Sigmoid colon (tissue), 4 donors: Measurements from ENCODE around the gene NOTUM.

Experiments used
- CTCF ChIP-seq, 4 experiments: fragments of 450-650 bp in 3 of 4; fragments of 200-600 bp in 1 of 4; IDR thresholded peaks; one replicate each; pipeline ENCODE4 v1.5.1; 2016 to 2019; ENCODE audit warnings: antibody characterized with exemption in 4 of 4, mild to moderate bottlenecking in 3 of 4, moderate library complexity in 2 of 4
- EP300 ChIP-seq, 4 donors: sonication (generic); formaldehyde crosslinking; IDR thresholded peaks; one replicate each; pipeline ENCODE4 v1.6.1; 2017; ENCODE audit warnings: antibody characterized with exemption in 4 of 4

- TF ChIP-seq CTCF (IDR thresholded peaks at IDR 0.05): no peak
- no peak for TF ChIP-seq EP300 (IDR thresholded peaks at IDR 0.05)
These were observed 34.7 kb upstream of the NOTUM start for GRCh38 chr17:81995463-81996231.
